Measurements from ENCODE around the gene CCDC102A.

The CCDC102A gene

DNA sequence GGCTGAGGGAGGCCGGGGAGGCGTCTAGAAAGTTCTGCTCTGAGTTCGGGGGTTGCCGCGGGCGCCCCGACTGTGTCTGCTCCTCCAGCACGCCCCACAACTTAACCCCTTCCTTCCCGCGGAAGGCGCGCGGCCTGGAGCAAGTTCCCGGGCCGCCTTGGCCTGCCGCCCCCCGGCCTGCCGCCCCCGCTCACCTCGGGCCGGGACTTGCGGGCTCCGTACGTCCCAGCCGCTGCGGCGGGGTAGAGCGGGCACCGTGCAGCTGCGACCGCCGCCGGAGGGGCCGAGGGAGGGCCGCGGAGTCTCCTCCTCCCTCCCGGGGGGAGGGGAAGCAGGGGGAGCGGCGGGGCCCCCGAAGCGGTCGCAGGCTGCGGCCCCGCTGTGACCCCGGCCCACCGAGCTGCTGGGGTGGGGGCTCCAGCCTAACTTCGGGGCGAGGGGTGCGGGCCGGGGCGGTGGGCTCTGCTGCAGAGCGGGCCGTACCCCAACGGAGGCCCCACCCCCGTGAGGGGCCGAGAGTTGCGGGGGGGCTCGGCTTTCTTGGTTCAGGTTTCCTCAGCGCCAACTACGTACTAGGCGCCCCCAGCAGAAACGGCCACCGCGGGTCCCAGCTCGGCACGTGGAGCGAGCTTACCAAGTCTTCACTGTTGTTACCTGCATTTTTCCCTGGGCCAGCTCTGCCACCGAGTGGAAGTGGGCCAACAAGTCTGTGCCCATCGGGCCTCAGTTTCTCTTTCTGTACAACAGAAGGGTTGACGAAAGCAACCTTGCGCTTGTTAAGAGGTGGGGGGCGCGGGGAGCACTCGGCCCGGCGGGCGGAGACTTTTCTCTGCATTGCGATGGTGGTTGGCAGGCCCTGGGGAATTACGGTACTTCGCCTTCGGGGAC, at the start of gene CCDC102A:
Gene CCDC102A (minus strand): TSS at position 266 of the 888 bp plus-strand sequence. CDS start 7,394 bp downstream, outside the sequence.
- peak; percentile 66 for DNase-seq (ENCODE audit: low read depth)
- TF ChIP-seq, protein P1, sequence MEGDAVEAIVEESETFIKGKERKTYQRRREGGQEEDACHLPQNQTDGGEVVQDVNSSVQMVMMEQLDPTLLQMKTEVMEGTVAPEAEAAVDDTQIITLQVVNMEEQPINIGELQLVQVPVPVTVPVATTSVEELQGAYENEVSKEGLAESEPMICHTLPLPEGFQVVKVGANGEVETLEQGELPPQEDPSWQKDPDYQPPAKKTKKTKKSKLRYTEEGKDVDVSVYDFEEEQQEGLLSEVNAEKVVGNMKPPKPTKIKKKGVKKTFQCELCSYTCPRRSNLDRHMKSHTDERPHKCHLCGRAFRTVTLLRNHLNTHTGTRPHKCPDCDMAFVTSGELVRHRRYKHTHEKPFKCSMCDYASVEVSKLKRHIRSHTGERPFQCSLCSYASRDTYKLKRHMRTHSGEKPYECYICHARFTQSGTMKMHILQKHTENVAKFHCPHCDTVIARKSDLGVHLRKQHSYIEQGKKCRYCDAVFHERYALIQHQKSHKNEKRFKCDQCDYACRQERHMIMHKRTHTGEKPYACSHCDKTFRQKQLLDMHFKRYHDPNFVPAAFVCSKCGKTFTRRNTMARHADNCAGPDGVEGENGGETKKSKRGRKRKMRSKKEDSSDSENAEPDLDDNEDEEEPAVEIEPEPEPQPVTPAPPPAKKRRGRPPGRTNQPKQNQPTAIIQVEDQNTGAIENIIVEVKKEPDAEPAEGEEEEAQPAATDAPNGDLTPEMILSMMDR (IDR thresholded peaks at IDR 0.05; ENCODE audit: insufficient read depth, low read depth, low read length, missing control alignments), result no peak
- H3K4me3 ChIP-seq (ENCODE audit: low read depth, low read length), result peak within 1 kb of the TSS; percentile 85

DNA sequence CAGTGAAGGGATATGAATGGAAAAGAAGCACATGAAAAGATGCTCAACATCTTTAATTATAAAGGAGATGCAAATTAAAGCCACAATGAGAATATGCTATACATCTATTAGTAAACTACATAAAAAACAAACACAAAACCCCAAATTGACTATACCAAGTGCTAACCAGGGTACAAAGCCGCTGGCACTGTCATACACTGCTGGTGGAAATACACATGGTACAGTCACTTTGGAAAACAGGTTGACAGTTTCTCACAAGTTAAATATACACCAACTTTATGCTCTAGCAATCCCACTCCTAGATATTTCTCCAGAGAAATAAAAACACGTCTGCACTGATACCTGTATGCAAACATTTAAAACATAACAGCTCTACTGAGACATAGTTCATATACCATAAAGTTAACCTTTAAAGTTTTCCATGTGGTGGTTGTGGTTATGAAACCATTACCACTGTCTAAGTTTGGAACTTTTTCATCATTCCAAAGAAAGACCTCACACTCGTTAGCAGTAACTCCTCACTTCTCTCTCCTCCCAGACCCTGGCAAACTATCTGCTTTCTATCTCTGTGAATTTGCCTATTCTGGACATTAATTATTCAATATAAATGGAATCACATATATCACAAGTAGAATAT, 48.8 kb upstream of the CCDC102A start:
- DNase-seq (ENCODE audit: low read depth), result no peak
- H3K4me3 ChIP-seq (ENCODE audit: low read depth, low read length), result no peak overlapping the region
- TF ChIP-seq, protein P1 (IDR thresholded peaks at IDR 0.05; ENCODE audit: insufficient read depth, low read depth, low read length, missing control alignments), result no peak

DNA sequence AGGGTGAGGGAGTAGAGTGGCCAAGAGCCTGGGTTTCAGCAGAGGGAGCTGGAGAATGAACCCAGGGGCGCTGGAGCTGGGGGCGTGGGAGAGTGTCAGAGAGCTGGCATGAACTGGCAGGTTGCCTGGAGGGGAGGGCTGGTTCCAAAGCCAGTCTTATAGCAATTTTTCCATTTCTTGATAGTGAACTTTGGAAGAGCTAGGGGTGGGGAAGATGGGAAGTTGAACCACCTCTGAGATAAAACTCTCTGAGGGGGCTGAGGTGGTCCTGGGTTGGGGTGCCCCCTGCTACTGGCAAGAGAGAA, 42.9 kb upstream of the CCDC102A start:
- TF ChIP-seq, protein P1 (IDR thresholded peaks at IDR 0.05; ENCODE audit: insufficient read depth, low read depth, low read length, missing control alignments), result no peak
- DNase-seq (ENCODE audit: low read depth), result no peak
- no peak overlapping the region for H3K4me3 ChIP-seq (ENCODE audit: low read depth, low read length)

DNA sequence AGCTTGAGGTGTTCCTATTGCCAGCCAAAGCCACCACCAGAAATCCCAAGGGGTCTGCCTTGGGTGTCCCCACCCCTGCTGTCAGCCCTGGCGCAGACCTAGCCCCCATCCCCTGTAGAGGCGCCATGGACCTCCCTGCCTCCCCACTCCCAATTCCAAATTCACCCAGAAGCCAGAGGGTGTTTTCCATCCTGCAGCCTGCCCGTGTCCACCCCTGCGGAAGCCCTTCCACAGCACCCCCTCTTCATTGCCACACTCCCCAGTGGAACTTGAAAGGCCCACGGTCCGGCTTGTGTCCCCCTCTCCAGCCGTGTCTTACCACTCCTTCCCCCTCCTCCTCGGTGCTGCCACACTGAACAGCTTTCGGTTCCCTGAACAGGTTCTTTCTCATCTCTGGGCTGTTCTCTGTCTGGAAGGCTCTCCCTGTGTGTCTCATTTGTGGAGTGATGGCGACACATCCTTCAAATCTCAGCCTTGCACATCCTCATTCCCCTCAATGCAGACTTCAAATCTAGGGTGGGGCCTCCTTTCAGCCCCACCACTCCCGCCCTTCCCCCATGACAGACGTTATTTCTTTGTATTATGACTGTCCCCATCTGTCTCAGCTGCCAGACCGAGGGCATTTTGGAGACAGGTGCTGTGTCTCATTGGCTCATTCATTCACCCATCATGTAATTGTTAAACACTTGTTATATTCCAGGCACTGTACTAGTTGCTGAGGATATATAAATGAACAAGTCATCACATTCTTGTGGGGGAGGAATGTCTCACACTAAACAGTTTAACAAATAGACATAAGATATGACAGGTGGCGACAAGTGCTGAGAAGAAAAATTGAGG, 42.4 kb upstream of the CCDC102A start:
- DNase-seq (ENCODE audit: low read depth), result no peak
- no peak overlapping the region for H3K4me3 ChIP-seq (ENCODE audit: low read depth, low read length)
- TF ChIP-seq, protein P1 (IDR thresholded peaks at IDR 0.05; ENCODE audit: insufficient read depth, low read depth, low read length, missing control alignments), result no peak

DNA sequence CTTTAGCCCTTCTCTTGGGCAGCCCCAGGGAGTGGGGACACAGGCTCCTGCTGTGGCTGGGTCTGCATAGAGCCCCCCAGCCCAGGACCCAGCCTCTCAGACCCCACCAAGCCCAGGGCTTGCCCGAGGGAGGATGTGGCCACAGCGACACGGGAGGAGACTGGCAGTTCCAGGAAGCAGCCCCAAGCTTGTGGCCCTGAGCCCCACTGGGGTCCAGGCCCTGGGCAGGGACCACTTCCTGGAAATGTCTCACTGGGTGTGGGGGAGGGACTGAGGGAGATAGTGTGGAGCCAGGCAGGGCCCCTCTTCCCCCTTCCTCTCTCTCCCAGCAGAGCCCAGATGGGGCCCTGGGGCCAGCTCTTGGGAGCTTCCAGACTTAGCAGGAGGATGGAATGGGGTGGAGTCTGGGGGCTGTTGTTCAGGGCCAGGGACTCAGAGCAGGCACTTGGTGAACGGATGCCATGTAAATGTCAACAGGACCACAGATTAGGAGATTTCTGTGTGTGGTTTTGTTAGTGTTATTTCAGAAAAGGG, 41.4 kb upstream of the CCDC102A start:
- H3K4me3 ChIP-seq (ENCODE audit: low read depth, low read length), result no peak overlapping the region
- no peak for DNase-seq (ENCODE audit: low read depth)
- TF ChIP-seq, protein P1 (IDR thresholded peaks at IDR 0.05; ENCODE audit: insufficient read depth, low read depth, low read length, missing control alignments), result no peak

DNA sequence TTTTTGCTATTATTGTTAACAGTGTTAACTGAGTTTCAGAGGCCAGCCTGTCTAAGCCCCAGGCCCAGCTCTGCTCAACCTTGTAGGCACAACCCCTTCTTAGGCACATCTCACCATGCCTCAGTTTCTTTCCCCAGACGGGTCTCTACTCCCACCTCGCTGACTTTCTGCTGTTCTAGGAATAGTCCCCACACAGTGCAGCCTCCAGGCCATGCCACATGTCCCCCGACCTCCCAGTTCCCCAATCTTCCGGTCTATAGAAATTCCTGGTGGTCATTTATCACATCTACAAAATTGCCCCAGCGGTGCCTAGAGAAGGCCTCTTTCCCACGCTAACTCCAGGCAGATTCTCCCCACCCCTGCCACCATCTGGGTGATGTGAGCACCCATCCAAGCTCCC, 40.8 kb upstream of the CCDC102A start:
- no peak overlapping the region for H3K4me3 ChIP-seq (ENCODE audit: low read depth, low read length)
- DNase-seq (ENCODE audit: low read depth), result no peak
- TF ChIP-seq, protein P1 (IDR thresholded peaks at IDR 0.05; ENCODE audit: insufficient read depth, low read depth, low read length, missing control alignments), result no peak

All from GM12865 (cell line).